Measurements from ENCODE around the gene ZNF630.
"Not testable (repeated sequence)": the region's sequence is repeated elsewhere in the genome, so short reads cannot be mapped to it uniquely, and the experiment has no call there.

Gene ZNF630

GRCh38 chrX:48071064-48071985 lies at the start of gene ZNF630:
TSS of gene ZNF630 (minus strand) at chrX:48071640. CDS start at chrX:48066886, 4,754 bp downstream.
- peak in 53 of 56 donors; percentile 3 to 69 (median 42) for DNase-seq

DNA sequence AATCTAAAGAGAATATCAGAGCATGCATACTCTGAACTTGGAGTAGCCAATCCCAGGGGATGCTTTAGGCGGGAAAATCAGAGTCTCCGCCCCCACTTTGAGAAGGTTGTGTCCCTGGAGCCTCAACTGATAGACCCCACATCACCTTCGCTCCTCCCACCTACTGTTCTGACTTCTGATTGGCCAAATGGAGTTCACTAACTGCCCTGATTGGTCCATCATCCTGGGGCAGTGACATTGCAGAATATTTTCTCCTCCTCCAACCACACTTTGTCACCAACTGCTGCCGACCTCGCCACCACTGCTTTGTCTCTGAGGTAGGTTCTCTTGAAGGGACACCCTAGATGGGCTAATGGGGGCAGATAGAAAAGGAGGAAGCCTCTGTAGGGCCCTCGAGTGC lies 36.3 kb upstream of the ZNF630 start:
- DNase-seq: no peak

DNA sequence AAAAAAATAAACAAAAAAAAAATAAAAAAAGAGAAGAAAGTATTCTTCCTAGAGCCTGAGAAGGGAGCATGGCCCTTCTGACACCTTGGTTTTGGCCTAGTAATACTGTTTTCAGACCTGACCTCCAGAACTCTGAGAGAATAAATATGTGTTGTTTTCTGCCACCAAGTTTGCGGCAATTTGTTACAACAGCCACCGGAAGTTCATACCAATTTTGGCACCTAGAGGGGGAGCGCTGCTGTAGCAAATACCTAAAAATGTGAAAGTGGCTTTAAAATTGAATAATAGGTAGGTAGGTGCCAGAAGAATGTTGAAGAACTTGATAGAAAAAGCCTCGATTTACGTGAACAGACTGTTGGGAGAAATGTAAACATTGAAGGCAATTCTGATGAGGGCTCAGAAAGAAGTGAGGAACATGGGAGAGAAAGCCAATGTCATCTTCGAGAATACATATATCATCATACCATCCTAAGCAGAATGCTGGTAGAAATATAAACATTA lies 31.5 kb upstream of the ZNF630 start:
- no peak for DNase-seq

DNA sequence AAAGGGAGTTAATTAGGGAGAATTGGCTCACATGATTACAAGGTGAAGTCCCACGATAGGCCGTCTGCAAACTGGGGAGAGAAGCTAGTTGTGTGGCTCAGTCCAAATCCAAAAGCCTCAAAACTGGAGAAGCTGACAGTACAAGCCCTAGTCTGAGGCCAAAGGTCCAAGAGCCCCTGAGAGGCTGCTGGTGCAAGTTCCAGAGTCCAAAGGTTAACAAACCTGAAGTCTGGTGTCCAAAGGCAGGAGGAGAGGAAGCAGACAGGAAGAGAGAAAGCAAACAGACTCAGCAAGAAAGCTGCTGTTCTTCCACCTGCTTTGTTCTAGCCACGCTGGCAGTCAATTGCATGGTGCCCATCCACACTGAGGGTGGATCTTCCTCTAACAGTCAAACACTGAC lies 30.0 kb upstream of the ZNF630 start:
- DNase-seq: no peak

DNA sequence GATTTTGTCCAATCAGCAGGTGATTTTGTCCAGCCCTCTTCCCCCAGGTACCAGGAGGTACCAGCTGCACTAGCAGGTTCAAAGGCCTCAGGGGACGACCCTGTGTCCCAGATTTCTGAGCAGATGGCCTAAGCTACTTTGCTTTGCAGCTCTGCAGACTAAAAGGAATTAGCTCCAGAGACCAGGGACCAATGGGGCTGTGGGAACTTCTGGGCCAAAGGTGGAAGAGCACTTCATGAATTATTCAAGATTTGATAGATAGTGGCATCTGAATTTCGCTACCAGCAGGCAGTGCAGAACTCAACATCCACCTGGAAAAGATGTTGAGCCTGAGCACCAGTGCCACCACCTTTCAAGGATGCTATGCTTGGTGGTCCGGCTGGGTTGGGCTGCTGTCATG lies 21.1 kb upstream of the ZNF630 start:
- DNase-seq: not testable (repeated sequence)

GRCh38 chrX:48090123-48090522 lies 18.7 kb upstream of the ZNF630 start:
- DNase-seq: no peak

DNA sequence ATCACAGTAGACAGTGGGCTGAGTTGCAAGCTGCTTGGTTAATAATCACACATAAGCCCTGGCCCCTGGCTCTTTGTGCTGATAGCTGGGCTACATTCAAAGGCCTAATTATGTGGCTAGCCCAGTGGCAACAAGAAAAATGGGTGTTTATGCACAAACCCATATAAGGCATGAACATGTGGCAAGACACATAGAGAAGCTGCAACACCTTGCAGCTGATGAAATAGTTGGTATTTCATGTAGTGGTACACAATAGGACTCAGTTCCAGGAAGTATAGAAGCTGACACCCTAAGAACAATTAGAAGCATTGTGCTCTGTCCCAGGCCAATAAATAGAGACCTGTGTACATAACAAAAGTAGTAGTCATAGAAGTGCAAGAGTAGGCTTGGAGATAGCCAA lies 14.6 kb upstream of the ZNF630 start:
- no peak for DNase-seq

- no peak for DNase-seq
Observed at GRCh38 chrX:48083706-48084105, 12.3 kb upstream of the ZNF630 start.

- peak in 29 of 56 donors; percentile 0 to 44 (median 2) for DNase-seq
Observed at GRCh38 chrX:48083212-48083611, 11.8 kb upstream of the ZNF630 start.

GRCh38 chrX:48076343-48076742 lies 4.9 kb upstream of the ZNF630 start:
- DNase-seq: no peak

DNA sequence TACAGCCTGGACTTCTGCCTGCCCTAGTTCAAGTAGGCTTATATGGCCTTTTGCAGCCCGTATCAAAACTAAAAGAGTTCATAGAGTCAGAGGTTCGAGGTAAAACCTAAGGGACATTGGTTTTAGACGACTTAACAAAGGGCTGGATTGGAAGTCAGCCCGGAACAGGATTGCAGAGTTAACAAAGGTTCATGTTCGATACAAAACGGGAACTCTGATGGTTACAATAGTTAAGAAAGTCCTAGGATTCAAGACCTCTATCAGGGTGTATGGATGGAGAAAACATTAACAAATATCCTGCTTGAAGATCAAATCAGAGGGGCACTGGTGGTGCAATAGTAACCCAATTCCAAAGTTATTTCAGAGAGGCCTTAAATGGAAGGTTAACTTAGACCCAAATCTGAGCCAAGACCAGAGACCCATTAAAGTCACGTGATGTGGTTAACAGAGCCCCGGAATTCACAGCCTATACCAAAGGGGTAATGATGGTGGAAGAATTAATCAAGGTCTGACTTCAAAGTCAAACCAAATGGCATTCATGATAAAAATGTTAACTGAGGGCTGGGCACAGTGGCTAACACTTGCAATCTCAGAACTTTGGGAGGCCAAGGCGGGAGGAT lies 656 bp upstream of the ZNF630 start:
- DNase-seq: no peak

GRCh38 chrX:48068096-48068887 lies 3.1 kb downstream of the ZNF630 start:
- DNase-seq: no peak

GRCh38 chrX:48064261-48064660 lies 7.2 kb downstream of the ZNF630 start:
- no peak for DNase-seq

DNA sequence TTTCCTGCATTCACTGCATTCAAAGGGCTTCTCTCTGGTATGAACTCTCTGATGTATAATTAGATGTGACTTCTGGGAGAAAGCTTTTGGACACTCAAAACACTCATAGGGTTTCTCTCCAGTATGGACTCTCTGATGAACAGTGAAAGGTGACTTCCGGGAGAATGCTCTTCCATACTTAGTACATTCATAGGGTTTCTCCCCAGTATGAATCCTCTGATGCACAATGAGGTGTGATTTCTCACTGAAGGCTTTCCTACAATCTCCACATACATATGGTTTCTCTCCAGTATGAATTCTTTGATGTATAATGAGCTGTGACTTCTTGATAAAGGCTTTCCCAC lies 12.2 kb downstream of the ZNF630 start:
- DNase-seq: no peak

DNA sequence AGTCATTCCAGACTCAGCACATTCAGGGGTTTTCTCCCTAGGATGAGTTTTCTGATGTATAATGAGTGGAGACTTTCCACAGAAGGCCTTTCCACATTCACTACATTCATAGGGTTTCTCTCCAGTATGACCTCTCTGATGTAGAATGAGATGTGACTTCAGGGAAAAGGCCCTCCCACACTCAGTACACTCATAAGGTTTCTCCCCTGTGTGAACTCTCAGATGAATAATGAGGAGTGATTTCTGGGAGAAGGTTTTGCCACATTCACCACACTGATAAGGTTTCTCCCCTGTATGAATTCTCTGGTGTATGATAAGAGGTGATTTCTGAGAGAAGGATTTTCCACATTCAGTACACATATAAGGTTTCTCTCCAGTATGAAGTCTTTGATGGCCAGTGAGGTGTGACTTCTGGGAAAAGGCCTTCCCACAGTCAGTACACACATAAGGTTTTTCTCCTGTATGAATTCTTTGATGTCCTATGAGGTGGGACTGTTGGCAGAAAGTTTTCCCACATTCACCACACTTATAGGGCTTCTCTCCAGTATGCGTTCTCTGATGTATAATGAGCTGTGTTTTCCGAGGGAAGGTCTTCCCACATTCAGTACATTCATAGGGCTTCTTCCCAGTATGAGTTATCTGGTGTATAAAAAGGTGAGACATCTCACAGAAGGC lies 12.7 kb downstream of the ZNF630 start:
- no peak for DNase-seq

GRCh38 chrX:48046846-48047245 lies 24.6 kb downstream of the ZNF630 start:
- no peak for DNase-seq

GRCh38 chrX:48045410-48046311 lies 25.8 kb downstream of the ZNF630 start:
- DNase-seq: no peak

DNA sequence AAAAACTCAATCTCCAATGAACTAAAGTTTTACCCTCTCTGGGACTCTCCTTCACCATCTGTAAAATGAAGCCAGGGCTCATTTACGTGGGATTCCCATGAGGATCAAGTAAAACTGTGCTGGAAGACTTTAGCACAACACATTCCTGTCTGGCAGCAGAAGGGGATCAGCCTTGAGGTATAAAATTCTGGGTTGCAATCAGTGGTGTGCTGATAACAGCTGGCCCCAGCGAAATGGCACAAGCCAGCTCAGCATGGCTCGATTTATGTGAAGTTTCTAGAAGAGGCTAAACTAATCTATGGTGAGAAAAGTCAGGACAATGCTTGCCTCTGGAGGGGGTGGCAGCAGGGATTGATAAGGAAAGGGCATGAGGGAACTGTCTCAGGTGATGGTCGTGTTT lies 28.4 kb downstream of the ZNF630 start:
- DNase-seq: no peak

DNA sequence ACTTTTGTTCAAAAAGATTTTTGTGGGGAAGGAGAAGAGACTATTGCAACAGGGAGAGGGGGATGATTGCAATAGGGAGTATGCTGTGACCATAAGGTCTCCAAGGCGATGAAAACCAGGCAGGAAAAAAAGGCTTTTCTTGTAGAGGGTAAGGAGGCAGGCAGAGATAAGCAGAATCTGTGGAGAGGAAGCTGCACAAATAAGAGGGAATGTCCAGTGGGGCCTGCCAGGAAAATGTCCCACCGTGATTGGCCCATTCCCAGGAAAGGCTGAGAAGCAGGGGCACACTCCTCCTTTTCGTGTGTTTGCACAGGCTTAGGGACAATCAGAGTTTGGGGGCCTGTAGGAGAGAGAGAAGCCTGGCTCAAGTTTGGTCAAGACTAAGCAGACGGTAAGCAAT lies 35.5 kb downstream of the ZNF630 start:
- no peak for DNase-seq

DNA sequence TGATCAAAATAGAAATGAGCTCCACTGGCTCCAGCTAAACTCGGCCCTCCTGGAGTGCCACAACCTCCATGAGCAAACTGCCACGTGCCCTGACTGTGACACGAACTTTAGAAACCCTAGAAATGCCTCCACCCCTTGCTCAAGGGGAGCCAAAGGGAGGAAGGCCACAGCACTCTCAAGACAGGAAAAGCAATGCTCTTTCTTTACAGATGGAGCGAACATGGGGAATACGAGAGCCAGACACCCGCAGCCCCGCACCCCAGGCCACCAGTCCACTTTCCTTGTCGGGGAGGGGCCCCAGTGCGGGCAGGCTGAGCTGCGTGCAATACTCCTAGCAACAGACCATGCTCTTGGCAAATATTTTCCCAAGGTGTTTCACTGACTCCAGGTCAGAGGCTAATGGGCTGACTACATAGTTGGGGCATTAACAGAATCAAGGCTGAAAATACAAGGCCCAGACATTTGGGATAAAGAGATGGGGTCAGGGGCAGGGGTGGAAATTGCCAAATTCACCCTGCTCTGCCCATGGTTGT lies 40.7 kb downstream of the ZNF630 start:
- DNase-seq: not testable (repeated sequence)
